A549 (cell line): ENCODE data around the gene TIRAP. TPM values are rescaled to one million over a fixed set of nuclear protein-coding genes. Genes with fewer than 3 reads are reported as not detected.

Experiments used
- ATAC-seq, 2 experiments: fragments of 200-7000 bp in 1 of 2; fragments of >200 bp in 1 of 2; cut with Nextera tagmentation in 1 of 2; cut with Tn5 transposase in 1 of 2; 3 replicates each; pipeline versions ENCODE4 v1.8.0 to v1.9.1; 2018 to 2020; ENCODE audit warnings: mild to moderate bottlenecking in 1 of 2, moderate library complexity in 1 of 2
- CTCF ChIA-PET: fragments of 300-600 bp; sonication (Branson Sonifier 250); formaldehyde crosslinking; extraction: SDS; loops from one replicate; lab custom pipeline; 2021; ENCODE audit warnings: antibody characterized with exemption, inconsistent platforms; lab: Yijun Ruan, JAX
- POLR2A ChIA-PET: fragments of 350-600 bp; formaldehyde crosslinking; extraction: SDS; loops from one replicate; lab custom pipeline; 2021; ENCODE audit warnings: antibody characterized with exemption, inconsistent platforms; lab: Yijun Ruan, JAX
- DNase-seq, 2 experiments: peaks; one replicate each; pipeline versions ENCODE4 v3.0.0 to v3.0.0-alpha.2; 2011 to 2016; ENCODE audit warnings: low read depth in 1 of 2, low spot score in 1 of 2
- FAIRE-seq: peaks from 2 replicates; lab custom pipeline; 2011; peaks lifted over from hg19 to GRCh38; lab: Jason Lieb, UNC
- H3K27ac ChIP-seq, 2 experiments: fragments of >200 bp; sonication (Bioruptor Twin); formaldehyde crosslinking; 3 replicates each; pipeline ENCODE4 v1.5.1; 2016 to 2017
- H3K4me1 ChIP-seq: fragments of >200 bp; sonication (Bioruptor Twin); formaldehyde crosslinking; 3 replicates; pipeline ENCODE4 v1.6.1; 2016
- H3K4me2 ChIP-seq: fragments of >200 bp; sonication (Bioruptor Twin); formaldehyde crosslinking; 3 replicates; pipeline ENCODE4 v1.6.1; 2016
- H3K4me3 ChIP-seq: fragments of >200 bp; sonication (Bioruptor Twin); formaldehyde crosslinking; 3 replicates; pipeline ENCODE4 v1.5.1; 2016
- H3K9me3 ChIP-seq: fragments of >200 bp; sonication (Bioruptor Twin); formaldehyde crosslinking; 3 replicates; pipeline ENCODE4 v1.6.1; 2016
- BCL3 ChIP-seq: fragments of >200 bp; sonication (Bioruptor Twin); formaldehyde crosslinking; IDR thresholded peaks from 3 replicates; pipeline ENCODE4 v1.6.1; 2016
- CEBPB ChIP-seq, 2 experiments: fragments of >200 bp in 1 of 2; sonication (Bioruptor Twin) in 1 of 2; formaldehyde crosslinking in 1 of 2; IDR thresholded peaks; 2 replicates each; pipeline ENCODE4 v1.6.1; 2012 to 2016
- CHD2 ChIP-seq: fragments of 150-350 bp; IDR thresholded peaks from 2 replicates; pipeline ENCODE4 v1.6.1; 2014; ENCODE audit warnings: low read length; ENCODE audit not compliant: partially characterized antibody
- EHMT2 ChIP-seq: fragments of 200-600 bp; sonication (generic); IDR thresholded peaks from 2 replicates; pipeline ENCODE4 v1.6.1; 2016; ENCODE audit warnings: antibody characterized with exemption, low read depth, mild to moderate bottlenecking, moderate library complexity
- ELK1 ChIP-seq: fragments of 150-350 bp; IDR thresholded peaks from 2 replicates; pipeline ENCODE4 v1.6.1; 2014; ENCODE audit warnings: low read depth, mild to moderate bottlenecking, low read length
- EP300 ChIP-seq, 2 experiments: fragments of >200 bp; sonication (Bioruptor Twin); formaldehyde crosslinking; IDR thresholded peaks; 2 replicates in 1 of 2; 3 replicates in 1 of 2; pipeline ENCODE4 v1.6.1; 2016 to 2017
- ESRRA ChIP-seq: fragments of 150-350 bp; IDR thresholded peaks from 2 replicates; pipeline ENCODE4 v1.6.1; 2014; ENCODE audit warnings: mild to moderate bottlenecking, low read length, borderline replicate concordance
- FOSL2 ChIP-seq, 2 experiments: fragments of 450-650 bp in 1 of 2; fragments of >200 bp in 1 of 2; sonication (Bioruptor Twin) in 1 of 2; formaldehyde crosslinking; IDR thresholded peaks; 2 replicates each; pipeline versions ENCODE4 v1.5.0 to v1.6.1; 2016 to 2020; ENCODE audit warnings: mild to moderate bottlenecking in 1 of 2, moderate library complexity in 1 of 2
- FOXS1 ChIP-seq: fragments of 250-450 bp; sonication (Bioruptor Pico); IDR thresholded peaks from 2 replicates; pipeline ENCODE4 v1.5.0; 2020; ENCODE audit warnings: mild to moderate bottlenecking, moderate library complexity
- GATA3 ChIP-seq: IDR thresholded peaks from 2 replicates; pipeline ENCODE4 v1.6.1; 2012; ENCODE audit warnings: borderline replicate concordance
- HES2 ChIP-seq: fragments of >200 bp; sonication (Bioruptor Twin); formaldehyde crosslinking; IDR thresholded peaks from 2 replicates; pipeline ENCODE4 v1.6.1; 2016
- HEYL ChIP-seq: fragments of 250-450 bp; sonication (Bioruptor Pico); IDR thresholded peaks from 2 replicates; pipeline ENCODE4 v1.8.0; 2021; ENCODE audit warnings: mild to moderate bottlenecking, moderate library complexity
- HOXB13 ChIP-seq: fragments of 250-450 bp; sonication (Bioruptor Pico); IDR thresholded peaks from 2 replicates; pipeline ENCODE4 v1.5.0; 2020; ENCODE audit warnings: low read depth, mild to moderate bottlenecking, moderate library complexity
- HOXB5 ChIP-seq: fragments of 250-450 bp; sonication (Bioruptor Pico); IDR thresholded peaks from 2 replicates; pipeline ENCODE4 v1.5.0; 2020; ENCODE audit warnings: mild to moderate bottlenecking, moderate library complexity
- JUNB ChIP-seq: fragments of >200 bp; sonication (Bioruptor Twin); formaldehyde crosslinking; IDR thresholded peaks from 2 replicates; pipeline ENCODE4 v1.6.1; 2016
- MYC ChIP-seq: IDR thresholded peaks from 2 replicates; pipeline ENCODE4 v1.6.1; 2012; ENCODE audit warnings: mild to moderate bottlenecking, inconsistent platforms, low read length, improper control_type of control experiment, borderline replicate concordance
- NFE2L2 ChIP-seq: fragments of 150-350 bp; conservative IDR thresholded peaks from 2 replicates; pipeline ENCODE4 v1.6.1; 2014; ENCODE audit warnings: low read length
- NPAS2 ChIP-seq: fragments of 250-450 bp; sonication (Bioruptor Pico); IDR thresholded peaks from 2 replicates; pipeline ENCODE4 v1.8.0; 2022; ENCODE audit warnings: mild to moderate bottlenecking, moderate library complexity, borderline replicate concordance
- PBX3 ChIP-seq: IDR thresholded peaks from 2 replicates; pipeline ENCODE4 v1.6.1; 2012
- PHF8 ChIP-seq: fragments of 200-600 bp; sonication (generic); IDR thresholded peaks from 2 replicates; pipeline ENCODE4 v1.6.1; 2016; ENCODE audit warnings: low read depth, mild to moderate bottlenecking, antibody characterized with exemption, moderate library complexity, borderline replicate concordance
- POLR2A ChIP-seq: IDR thresholded peaks from 2 replicates; pipeline ENCODE4 v1.6.1; 2012; ENCODE audit warnings: mild to moderate bottlenecking, low read length
- RFX5 ChIP-seq: fragments of 450-650 bp; IDR thresholded peaks from 2 replicates; pipeline ENCODE4 v1.7.1; 2014; ENCODE audit warnings: antibody characterized with exemption, mild to moderate bottlenecking, moderate library complexity
- SMC3 ChIP-seq: fragments of >200 bp; sonication (Bioruptor Twin); formaldehyde crosslinking; IDR thresholded peaks from 3 replicates; pipeline ENCODE4 v1.6.1; 2018; ENCODE audit warnings: inconsistent platforms
- TFCP2L1 ChIP-seq: fragments of 250-450 bp; sonication (Bioruptor Pico); IDR thresholded peaks from 2 replicates; pipeline ENCODE4 v1.5.0; 2021; ENCODE audit warnings: mild to moderate bottlenecking
- ZNF302 ChIP-seq: fragments of 250-450 bp; sonication (Bioruptor Pico); IDR thresholded peaks from 2 replicates; pipeline ENCODE4 v1.9.0; 2021; ENCODE audit warnings: inconsistent platforms, mild to moderate bottlenecking, moderate library complexity
- WGBS: methylation state at CpG from one replicate; pipeline ENCODE4 v1.1.6; 2017; ENCODE audit errors: missing lambda C conversion rate; 5-methylcytosine and 5-hydroxymethylcytosine counted together
- polyA plus RNA-seq, 4 experiments: library from polyadenylated mRNA; depleted of rRNA in 3 of 4; stranded (reverse); fragments of >200 nt; fragmentation: RNase III in 1 of 4; extraction: RNeasy Plus Mini Kit Qiagen cat#74134 plus additional on column Dnase treatment in 1 of 4; gene quantifications; 2 replicates in 3 of 4; 3 replicates in 1 of 4; pipeline ENCODE4 v1.2.3, GENCODE V29; 2011 to 2017
- TF ChIP-seq, protein P1 (sequence below): fragments of 250-450 bp; sonication (Bioruptor Pico); IDR thresholded peaks from 2 replicates; pipeline ENCODE4 v1.5.0; 2021; ENCODE audit warnings: mild to moderate bottlenecking, moderate library complexity, borderline replicate concordance
- TF ChIP-seq, protein P2 (sequence below): IDR thresholded peaks from 2 replicates; pipeline ENCODE4 v1.6.1; 2012

The TIRAP gene
- polyA plus RNA-seq, 2 of the 4 experiments (the other 2 are of a cell fraction) = 4.5 to 5.4 TPM

DNA sequence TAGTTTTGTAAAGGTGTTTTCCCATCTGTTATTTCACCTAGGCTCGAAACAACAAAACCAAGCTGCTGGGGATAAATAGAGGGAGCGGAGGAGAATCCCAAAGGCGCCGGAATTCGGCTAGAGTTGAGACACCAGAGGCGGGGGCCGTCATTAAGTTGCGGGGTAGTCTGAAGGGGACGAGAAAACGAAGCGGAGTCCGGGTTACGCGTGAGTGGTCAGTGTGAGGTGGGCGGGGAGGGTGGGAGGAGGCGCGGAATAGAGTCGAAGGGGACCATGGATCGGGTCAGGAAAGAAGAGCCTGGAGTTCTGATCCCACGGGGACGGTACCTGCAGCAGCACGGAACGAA lies 14.6 kb upstream of the TIRAP start:
- DNase-seq (peak in 1 of 2 experiments; percentile 59), FAIRE-seq (no peak), ATAC-seq (peak; percentile 70 to 71)
- Histone ChIP-seq H3K9me3 (no peaks in the 10 kb centered on the region), H3K4me1 (peaks cover 14% of the 10 kb centered on the region; the same call in 2 of the 3 replicates), H3K4me2 (peak overlapping the region; percentile 79), H3K27ac (peak overlapping the region; percentile 95 to 97), H3K4me3 (peak overlapping the region; percentile 71)
- TF ChIP-seq PHF8 (0 out of 2 replicates have a peak, but pooled peaks have one; percentile 35), GATA3 (no peak), HOXB5 (CRISPR knock-in tag) (no peak), BCL3 (no peak), JUNB (no peak)
- TF ChIP-seq, protein P1, sequence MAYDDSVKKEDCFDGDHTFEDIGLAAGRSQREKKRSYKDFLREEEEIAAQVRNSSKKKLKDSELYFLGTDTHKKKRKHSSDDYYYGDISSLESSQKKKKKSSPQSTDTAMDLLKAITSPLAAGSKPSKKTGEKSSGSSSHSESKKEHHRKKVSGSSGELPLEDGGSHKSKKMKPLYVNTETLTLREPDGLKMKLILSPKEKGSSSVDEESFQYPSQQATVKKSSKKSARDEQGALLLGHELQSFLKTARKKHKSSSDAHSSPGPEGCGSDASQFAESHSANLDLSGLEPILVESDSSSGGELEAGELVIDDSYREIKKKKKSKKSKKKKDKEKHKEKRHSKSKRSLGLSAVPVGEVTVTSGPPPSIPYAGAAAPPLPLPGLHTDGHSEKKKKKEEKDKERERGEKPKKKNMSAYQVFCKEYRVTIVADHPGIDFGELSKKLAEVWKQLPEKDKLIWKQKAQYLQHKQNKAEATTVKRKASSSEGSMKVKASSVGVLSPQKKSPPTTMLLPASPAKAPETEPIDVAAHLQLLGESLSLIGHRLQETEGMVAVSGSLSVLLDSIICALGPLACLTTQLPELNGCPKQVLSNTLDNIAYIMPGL (CRISPR knock-in tag) = no peak
- WGBS = 3% methylated on average over 17 of the region's 23 CpGs
- ChIA-PET POLR2A (interaction anchor here (0.5 to 1.7 kb wide), 5 partner anchors 10 to 1104 kb away, joined by 3 to 6 read pairs (median 3); partner anchors contain the start of genes FAM118B and RPUSD4), CTCF (interaction anchor here (1.1 kb wide), 1 partner anchor 25 kb away, joined by 3 read pairs; no protein-coding TSS in a partner anchor)

DNA sequence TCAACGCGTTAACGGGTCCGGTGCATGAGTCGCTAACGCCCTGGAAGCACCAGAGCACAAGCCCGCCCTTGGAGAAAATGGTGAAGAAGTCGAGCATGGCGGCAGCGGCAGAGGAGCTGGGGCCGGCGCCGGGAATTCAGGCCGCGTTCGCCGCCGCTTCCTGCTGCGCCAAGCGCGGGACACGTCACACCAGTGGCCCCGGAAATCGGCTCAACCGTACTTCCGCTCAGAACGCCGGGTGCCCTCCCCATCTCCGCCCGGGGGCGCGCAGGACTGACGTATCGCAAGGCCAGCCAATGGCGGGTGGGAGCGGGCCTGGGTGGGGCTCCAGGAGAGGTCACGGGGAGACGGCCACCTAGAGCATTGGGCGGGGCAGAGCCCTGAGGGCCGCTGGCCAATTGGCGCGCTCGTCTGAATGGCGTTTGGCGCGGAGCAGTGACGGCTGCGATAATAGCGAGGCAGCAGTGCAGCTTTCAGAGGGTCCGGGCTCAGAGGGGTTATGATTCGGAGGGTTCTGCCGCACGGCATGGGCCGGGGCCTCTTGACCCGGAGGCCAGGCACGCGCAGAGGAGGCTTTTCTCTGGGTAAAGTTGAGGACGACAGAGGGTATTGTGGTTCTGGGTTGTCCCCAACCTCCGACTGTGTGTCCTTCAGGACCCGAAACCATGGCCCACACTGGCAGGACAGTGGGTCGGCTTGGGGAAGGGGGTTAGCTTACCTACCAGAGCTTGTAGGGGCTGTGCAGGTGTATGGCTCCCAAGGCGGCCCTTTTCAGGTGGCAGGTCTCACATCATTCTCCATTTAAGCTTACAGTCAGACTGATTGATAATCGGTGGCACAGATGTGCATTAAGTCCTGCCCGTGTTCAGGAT lies 13.9 kb upstream of the TIRAP start, which contains the start of the genes FOXRED1 and SRPRA:
TSS of gene FOXRED1 (plus strand) at position 447 of the 872 bp plus-strand sequence. CDS start at position 500, 53 bp downstream.
TSS of gene SRPRA (minus strand) at position 188 of the 872 bp plus-strand sequence. CDS start at position 97, 91 bp downstream.
- FAIRE-seq (no peak), ATAC-seq (peak; percentile 97 to 98), DNase-seq (peak; percentile 97)
- peaks cover 14% of the 10 kb centered on the region; the same call in 2 of the 3 replicates for H3K4me1 ChIP-seq
- H3K9me3 ChIP-seq = no peaks in the 10 kb centered on the region
- H3K27ac ChIP-seq = peak within 1 kb of the TSS; percentile 95 to 97
- H3K4me3 ChIP-seq = peak within 1 kb of the TSS; percentile 71
- H3K4me2 ChIP-seq = peak within 1 kb of the TSS; percentile 95
- POLR2A ChIA-PET = interaction anchor here (0.5 to 1.7 kb wide), 5 partner anchors 9 to 1105 kb away, joined by 3 to 6 read pairs (median 3); partner anchors contain the start of genes FAM118B and RPUSD4
- CTCF ChIA-PET = interaction anchor here (1.1 kb wide), 1 partner anchor 25 kb away, joined by 3 read pairs; no protein-coding TSS in a partner anchor
- 0% methylated on average over 20 of the region's 64 CpGs for WGBS
- no peak for TF ChIP-seq HEYL
- TF ChIP-seq, protein P2, sequence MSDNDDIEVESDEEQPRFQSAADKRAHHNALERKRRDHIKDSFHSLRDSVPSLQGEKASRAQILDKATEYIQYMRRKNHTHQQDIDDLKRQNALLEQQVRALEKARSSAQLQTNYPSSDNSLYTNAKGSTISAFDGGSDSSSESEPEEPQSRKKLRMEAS = peak; percentile 43; the same call in 1 of the 2 replicates
- peak; percentile 41; the same call in 1 of the 2 replicates for TF ChIP-seq PHF8
- TF ChIP-seq HOXB13 (CRISPR knock-in tag) = no peak
- peak; percentile 69 for TF ChIP-seq POLR2A
- no peak for TF ChIP-seq HES2
- TF ChIP-seq NFE2L2 = no peak
- TF ChIP-seq HOXB5 (CRISPR knock-in tag) = no peak
- TF ChIP-seq FOSL2 (IDR thresholded peaks at IDR 0.05) = no peak
- TF ChIP-seq FOSL2 (CRISPR knock-in tag; IDR thresholded peaks at IDR 0.05) = 0 out of 2 replicates have a peak, but pooled peaks have one; percentile 7
- no peak for TF ChIP-seq CHD2
- TF ChIP-seq FOXS1 (CRISPR knock-in tag) = no peak
- TF ChIP-seq BCL3 = 0 out of 3 replicates have a peak, but pooled peaks have one; percentile 36
- no peak for TF ChIP-seq EHMT2
- TF ChIP-seq JUNB = no peak
- TF ChIP-seq MYC = no peak
- TF ChIP-seq NPAS2 (CRISPR knock-in tag) = no peak
- no peak for TF ChIP-seq GATA3
- no peak for TF ChIP-seq ELK1
- no peak for TF ChIP-seq PBX3
- TF ChIP-seq ZNF302 = no peak
- TF ChIP-seq CEBPB (IDR thresholded peaks at IDR 0.05) = no peak
- no peak for TF ChIP-seq ESRRA
- peak; percentile 61; the same call in 1 of the 2 replicates for TF ChIP-seq RFX5
- TF ChIP-seq EP300 (IDR thresholded peaks at IDR 0.05) = no peak
- TF ChIP-seq TFCP2L1 (CRISPR knock-in tag) = no peak
- TF ChIP-seq SMC3 = no peak
